Stimulated activated CD8-positive, alpha-beta memory T cell treated with anti-CD3 and anti-CD28 coated beads, Interleukin-7, amount 100 ng/mL, for 4 hours (primary cell): ENCODE results near the gene MRPL41.
"Not testable (repeated sequence)": the region's sequence is repeated elsewhere in the genome, so short reads cannot be mapped to it uniquely, and the experiment has no call there.

Experiments
- DNase-seq, 2 donors: peaks; one replicate each; pipeline ENCODE4 v3.0.0-alpha.2; 2020; ENCODE audit warnings: low read depth in 2 of 2

MRPL41 gene

DNA sequence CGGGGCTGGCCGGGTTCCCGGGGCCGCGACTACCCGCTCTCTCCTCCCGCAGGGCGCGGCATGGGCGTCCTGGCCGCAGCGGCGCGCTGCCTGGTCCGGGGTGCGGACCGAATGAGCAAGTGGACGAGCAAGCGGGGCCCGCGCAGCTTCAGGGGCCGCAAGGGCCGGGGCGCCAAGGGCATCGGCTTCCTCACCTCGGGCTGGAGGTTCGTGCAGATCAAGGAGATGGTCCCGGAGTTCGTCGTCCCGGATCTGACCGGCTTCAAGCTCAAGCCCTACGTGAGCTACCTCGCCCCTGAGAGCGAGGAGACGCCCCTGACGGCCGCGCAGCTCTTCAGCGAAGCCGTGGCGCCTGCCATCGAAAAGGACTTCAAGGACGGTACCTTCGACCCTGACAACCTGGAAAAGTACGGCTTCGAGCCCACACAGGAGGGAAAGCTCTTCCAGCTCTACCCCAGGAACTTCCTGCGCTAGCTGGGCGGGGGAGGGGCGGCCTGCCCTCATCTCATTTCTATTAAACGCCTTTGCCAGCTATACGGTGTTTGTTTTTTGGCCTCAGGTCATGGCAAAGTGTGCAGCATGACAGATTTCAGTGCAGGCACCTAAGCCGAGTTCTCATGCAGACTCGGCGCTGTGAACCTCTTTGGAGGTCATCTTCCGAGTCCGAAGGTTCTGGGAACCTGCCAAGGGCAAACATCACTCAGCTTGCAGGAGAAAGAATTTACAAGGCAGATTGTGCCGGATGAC, 516 bp downstream of the MRPL41 start:
- DNase-seq, result no peak

GRCh38 chr9:137553654-137554053, 2.0 kb downstream of the MRPL41 start:
- DNase-seq, result not testable (repeated sequence)

DNA sequence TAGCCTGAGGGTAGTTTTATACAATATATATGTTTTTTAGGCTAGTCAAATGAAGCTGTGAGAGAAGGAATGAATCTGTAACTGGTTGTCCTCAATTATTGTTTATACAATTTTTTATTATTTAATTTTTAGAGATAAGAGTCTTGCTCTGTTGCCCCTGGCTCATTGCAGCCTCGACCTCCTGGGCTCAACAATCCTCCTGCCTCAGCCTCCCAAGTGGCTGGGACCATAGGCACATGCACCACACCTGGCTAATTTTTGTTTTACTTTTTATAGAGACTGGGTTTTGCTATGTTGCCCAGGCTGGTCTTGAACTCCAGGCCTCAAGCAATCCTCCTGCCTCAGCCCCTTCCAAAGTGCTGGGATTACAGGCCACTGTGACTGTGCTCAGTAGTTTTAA, 2.7 kb downstream of the MRPL41 start:
- DNase-seq, result no peak

GRCh38 chr9:137555179-137555578, 3.5 kb downstream of the MRPL41 start:
- no peak for DNase-seq

DNA sequence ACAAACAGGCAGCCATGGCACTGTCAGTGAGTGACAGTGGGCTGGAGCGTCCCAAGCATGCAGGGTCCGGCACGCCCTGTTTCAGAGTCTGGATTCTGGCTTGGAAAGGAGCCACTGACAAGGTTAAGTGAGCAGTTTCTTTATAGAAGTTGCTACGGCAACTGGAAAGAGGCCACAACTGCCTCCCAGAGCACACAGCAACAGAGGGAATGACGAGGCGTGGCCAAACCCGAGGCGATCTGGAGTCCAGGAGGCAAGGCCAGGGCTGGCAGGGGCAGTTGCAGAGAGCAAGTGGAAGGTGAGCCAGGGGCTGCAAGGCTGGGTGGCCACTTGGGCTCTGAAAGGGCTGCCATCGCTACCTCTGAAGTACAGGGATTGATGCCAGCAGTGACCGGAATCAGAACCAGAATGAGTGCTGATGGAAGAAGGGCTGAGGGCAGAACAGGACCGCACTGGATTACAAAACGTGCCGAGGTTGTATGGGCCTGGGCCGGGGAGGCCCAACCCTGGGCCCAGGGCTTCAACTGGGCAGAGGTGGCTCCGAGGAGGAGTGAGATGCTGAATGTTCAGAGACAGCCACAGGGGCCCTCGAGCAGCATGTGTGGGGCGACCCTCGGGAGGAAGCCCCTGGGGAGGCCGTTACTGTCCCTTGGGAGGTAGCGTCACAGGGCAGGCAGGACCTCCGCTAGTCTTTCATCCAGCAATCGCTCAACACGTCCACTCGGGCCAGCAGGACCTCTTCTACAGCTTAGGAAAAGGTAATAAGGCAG, 4.6 kb downstream of the MRPL41 start:
- no peak for DNase-seq

DNA sequence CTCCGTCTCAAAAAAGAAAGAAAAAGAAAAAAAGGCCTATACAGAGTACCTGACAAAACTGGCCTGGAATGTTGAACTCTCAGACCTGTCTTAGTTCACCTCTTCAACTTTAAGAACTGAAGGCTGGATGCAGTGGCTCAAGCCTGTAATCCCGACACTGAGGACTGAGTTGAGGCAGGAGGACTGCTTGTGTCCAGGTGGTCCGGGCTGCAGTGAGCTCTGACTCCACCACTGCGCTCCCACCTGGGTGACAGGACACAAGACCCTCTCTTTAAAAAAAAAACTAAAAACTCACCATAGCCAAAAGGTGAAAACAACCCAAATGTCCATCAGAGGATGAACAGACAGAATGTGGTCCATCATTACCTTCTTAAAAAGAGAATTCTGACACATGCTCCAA, 6.4 kb downstream of the MRPL41 start:
- no peak for DNase-seq

- DNase-seq, result no peak
Observed at GRCh38 chr9:137564134-137564533, 12.5 kb downstream of the MRPL41 start.

DNA sequence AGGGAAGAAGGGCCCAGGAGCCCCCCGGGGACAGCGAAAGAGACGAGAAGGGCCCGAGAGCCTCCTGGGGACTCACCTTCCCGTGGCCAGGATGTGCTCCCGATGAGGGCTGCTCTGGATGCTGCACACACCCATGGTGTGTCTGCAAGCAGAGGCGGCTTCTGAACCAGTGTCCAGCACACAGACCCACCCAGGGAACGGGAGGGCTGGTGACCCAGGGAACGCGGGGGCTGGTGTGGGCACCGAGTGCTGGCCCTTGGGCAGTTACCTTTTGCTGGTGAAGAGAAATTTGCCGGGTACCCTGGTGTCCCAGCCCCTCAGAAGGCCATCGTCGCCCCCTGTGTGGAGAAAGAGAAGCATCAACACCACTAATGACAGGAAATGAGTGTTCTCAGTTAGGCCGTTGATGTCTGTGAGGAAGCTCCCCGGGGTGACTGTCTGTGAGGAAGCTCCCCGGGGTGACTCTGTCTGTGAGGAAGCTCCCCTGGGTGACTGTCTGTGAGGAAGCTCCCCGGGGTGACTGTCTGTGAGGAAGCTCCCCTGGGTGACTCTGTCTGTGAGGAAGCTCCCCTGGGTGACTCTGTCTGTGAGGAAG, 13.2 kb downstream of the MRPL41 start:
- DNase-seq, result no peak

- DNase-seq, result not testable (repeated sequence)
Observed at GRCh38 chr9:137568445-137568844, 16.8 kb downstream of the MRPL41 start.

- no peak for DNase-seq
Observed at GRCh38 chr9:137569609-137570203, 18.0 kb downstream of the MRPL41 start.

- no peak for DNase-seq
Observed at GRCh38 chr9:137570566-137570965, 18.9 kb downstream of the MRPL41 start.

DNA sequence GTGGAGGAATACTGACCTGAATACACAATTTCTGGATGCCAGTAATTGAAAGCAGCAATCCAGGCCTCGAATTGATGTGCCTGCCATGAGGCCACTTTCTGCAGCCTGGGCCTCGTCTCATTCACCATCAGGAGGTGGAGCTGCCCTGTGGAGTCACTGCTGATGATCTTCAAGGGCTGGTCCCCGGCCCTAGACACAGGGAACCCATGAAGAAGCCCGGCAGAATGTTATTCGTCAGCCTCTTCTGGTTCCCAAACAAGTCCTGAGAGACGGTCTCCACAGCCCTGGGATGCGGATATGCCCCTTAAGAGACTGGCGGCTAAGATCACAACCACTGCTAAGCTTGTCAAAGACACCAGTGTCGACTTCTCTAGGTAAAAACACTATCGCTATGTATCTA, 22.5 kb downstream of the MRPL41 start:
- DNase-seq, result no peak

- DNase-seq, result no peak
Observed at GRCh38 chr9:137575364-137575715, 23.7 kb downstream of the MRPL41 start.

DNA sequence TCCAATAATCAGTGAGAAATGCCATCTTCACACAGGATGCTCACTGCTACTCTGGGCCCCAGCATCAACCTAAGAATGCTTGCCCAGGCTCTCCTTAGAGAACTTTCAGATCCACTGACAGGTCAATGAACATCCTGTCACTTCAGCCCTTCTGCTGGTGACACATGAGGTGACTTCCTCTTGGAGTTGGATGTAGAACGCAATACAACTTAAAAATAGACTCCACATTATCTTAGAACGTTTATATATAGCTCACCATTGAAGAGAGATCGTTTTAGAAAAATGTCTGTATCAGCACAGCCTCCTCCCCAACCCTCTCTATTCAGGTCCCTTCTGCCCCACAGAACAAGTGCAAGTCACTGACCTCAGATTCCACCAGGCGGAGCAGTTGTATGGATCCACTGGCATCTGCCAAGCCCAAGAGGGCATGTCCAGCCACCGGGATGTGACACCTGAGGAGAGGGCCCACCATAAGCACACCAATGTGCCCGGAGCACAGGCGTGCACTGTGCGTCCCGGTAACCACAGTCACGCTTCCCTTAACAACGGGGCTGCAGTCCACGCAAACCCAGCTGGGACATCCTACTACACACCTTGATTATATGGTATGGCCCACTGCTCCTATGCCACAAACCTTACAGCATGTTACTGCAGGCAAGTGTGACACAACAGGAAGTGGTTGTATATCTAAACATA, 24.2 kb downstream of the MRPL41 start:
- DNase-seq, result no peak

DNA sequence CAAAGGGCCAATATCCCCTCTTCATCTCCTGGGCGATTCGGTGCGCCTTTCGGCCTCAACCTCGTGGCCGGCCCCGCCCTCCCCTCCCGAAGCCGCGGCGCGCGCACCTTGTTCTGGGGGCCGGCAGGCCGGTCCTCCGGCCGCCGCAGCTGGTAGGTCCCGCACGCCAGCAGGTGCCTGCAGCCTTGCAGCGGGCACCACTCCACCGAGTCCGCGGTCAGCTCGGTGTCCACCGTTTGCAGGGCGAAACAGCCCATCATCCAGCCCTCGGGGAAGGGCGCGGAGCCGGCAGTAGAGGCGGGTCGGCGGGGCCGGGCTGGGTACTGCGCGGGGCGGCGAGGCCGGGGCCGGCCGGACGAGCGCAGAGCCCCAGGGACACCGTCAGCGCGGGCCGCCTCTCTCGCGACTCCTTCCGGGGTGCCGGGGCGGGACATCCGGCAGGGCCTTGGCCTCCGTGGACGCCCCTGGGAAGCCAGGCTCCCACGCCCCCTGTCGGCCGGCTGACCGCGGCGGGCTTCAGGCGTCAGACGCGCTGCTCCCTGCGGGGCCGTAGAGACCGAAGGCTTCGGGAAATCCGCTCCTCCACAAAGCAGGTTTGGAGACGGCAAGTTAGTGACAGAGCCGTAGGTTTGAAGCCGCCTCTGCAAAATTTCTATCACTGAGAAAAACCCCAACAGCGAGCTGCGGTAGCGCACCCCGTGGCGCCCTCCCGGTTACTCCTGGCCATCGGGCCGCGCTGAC, 27.0 kb downstream of the MRPL41 start, which contains the start of gene DPH7:
Gene DPH7, minus strand, starts transcription at position 408 of the 741 bp plus-strand sequence. Its CDS starts 148 bp downstream, at position 260.
- peak; percentile 83 to 92 for DNase-seq

GRCh38 chr9:137579259-137579604, 27.6 kb downstream of the MRPL41 start:
- no peak for DNase-seq

- DNase-seq, result no peak
Observed at GRCh38 chr9:137580209-137580953, 28.7 kb downstream of the MRPL41 start.

DNA sequence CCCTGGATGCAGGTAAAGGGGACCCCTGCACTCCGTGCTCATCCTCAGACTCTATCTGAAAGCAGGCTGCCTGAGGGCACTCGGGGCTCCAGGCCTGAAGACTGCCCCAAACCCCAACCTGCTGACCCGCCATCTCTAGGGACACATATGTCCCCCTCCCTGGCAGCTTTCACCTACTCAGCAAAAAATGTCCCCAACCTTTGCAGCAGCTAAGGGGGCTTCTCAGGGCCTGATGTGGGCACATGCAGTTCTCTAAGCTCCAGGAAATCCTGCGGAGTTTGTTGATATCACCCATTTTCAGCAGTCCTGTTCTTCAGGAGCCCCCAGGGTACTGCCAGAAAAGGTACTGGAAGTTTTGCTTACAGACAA, 29.3 kb downstream of the MRPL41 start:
- no peak for DNase-seq

DNA sequence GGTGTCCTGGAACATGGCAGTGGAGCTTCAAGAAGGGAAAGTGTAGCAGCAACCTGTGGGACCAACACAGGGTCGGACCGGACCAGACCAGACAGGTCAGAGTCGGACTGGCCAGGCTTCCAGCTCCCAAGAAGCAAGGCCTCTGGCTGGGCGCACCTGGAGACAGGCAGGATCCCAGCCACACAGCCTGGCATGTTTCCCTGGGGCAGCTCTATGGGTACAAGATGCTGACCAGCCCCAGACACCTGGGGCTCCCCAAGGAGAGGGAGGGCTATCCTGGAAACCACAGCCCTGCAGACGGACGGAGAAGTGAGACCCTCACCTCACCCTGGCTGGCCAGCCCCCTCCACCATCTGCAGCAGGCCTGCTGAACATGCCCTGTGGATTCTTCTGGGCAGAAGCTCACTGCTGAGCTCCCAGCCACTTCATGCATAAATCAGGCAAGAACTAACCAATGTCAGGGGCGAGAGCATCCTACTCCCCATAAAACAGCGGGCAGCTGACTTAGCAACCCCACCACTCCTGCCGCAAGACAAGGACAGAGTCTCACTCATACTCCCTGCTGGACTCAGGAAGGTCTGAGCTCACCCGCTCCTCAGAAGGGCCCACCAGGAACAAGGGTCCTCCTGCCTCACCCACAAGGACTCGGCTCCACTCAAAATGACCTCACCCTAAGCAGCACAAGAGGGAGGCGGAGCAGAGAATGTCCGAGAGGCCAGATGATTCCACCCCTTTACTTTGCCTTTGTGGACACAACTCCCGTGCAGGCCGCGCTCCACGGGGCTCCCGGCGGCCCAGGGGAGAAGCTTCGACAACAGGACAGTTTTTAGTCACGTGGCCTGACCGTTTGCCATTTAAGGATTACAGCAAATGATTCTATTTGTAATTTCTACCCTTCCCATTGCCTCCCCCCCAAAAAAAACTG, 29.9 kb downstream of the MRPL41 start:
- DNase-seq, result no peak
